H1 (cell line): Measurements from ENCODE around the gene GNRHR. TPM values are rescaled to one million over a fixed set of nuclear protein-coding genes. Genes with fewer than 3 reads are reported as not detected.

ENCODE experiments used
- BACH1 ChIP-seq: IDR thresholded peaks from 2 replicates; pipeline ENCODE4 v1.6.1; 2012; ENCODE audit warnings: low read length, improper control_type of control experiment
- BCL11A ChIP-seq, 2 experiments: IDR thresholded peaks; one replicate each; pipeline ENCODE4 v1.6.1; 2011; ENCODE audit warnings: low read depth in 2 of 2, low read length in 2 of 2, mild to moderate bottlenecking in 2 of 2
- EGR1 ChIP-seq: IDR thresholded peaks from 2 replicates; pipeline ENCODE4 v1.6.1; 2011; ENCODE audit warnings: low read depth, low read length, borderline replicate concordance
- GABPA ChIP-seq: IDR thresholded peaks from 2 replicates; pipeline ENCODE4 v1.6.1; 2011; ENCODE audit warnings: mild to moderate bottlenecking, low read length, moderate library complexity, borderline replicate concordance; ENCODE audit not compliant: insufficient read depth
- PHF8 ChIP-seq: fragments of 200-600 bp; sonication (generic); conservative IDR thresholded peaks from 2 replicates; pipeline ENCODE4 v1.7.1; 2012; ENCODE audit warnings: low read depth, mild to moderate bottlenecking, inconsistent platforms, low read length, moderate library complexity
- POLR2AphosphoS5 ChIP-seq: IDR thresholded peaks from 2 replicates; pipeline ENCODE4 v1.6.1; 2011; ENCODE audit warnings: low read depth, low read length
- SIX5 ChIP-seq: IDR thresholded peaks from 2 replicates; pipeline ENCODE4 v1.6.1; 2011; ENCODE audit warnings: mild to moderate bottlenecking, low read depth, low read length
- SP2 ChIP-seq: IDR thresholded peaks from 2 replicates; pipeline ENCODE4 v1.6.1; 2012; ENCODE audit warnings: mild to moderate bottlenecking, low read length, inconsistent platforms
- TAF7 ChIP-seq: optimal IDR thresholded peaks from 2 replicates; pipeline ENCODE3; 2011; ENCODE audit warnings: low read depth, mild to moderate bottlenecking, inconsistent platforms, low read length, moderate library complexity, borderline replicate concordance
- polyA plus RNA-seq, 7 experiments: library from polyadenylated mRNA; depleted of rRNA in 3 of 7; stranded (reverse) in 5 of 7; unstranded in 2 of 7; fragments of >200 nt in 5 of 7; fragments of 200-250 nt in 2 of 7; gene quantifications; 1 replicate in 5 of 7; 2 replicates in 1 of 7; 4 replicates in 1 of 7; pipeline versions ENCODE4 v1.2.1 to v1.2.3, GENCODE V29; 2011 to 2013; ENCODE audit warnings: missing spikeins in 2 of 7, mixed read lengths in 2 of 7
- total RNA-seq: library from RNA; stranded (reverse); fragmentation: NEBNext Ultra II Directional; extraction: Animal tissue kit (Norgen Biotek cat#: 25700); gene quantifications from 2 replicates; pipeline ENCODE4 v1.2.1, GENCODE V29; 2021
- TF ChIP-seq, protein P1 (sequence below): fragments of 300-600 bp; sonication (generic); IDR thresholded peaks from 2 replicates; pipeline ENCODE4 v1.7.1; 2012; ENCODE audit warnings: low read length, moderate library complexity, mild to moderate bottlenecking, inconsistent platforms; ENCODE audit not compliant: insufficient replicate concordance

Gene GNRHR
- total and polyA plus RNA-seq, 2 of the 8 experiments (the other 6 are each of a cell fraction or from before 2014, with no cell fraction given): not detected

DNA sequence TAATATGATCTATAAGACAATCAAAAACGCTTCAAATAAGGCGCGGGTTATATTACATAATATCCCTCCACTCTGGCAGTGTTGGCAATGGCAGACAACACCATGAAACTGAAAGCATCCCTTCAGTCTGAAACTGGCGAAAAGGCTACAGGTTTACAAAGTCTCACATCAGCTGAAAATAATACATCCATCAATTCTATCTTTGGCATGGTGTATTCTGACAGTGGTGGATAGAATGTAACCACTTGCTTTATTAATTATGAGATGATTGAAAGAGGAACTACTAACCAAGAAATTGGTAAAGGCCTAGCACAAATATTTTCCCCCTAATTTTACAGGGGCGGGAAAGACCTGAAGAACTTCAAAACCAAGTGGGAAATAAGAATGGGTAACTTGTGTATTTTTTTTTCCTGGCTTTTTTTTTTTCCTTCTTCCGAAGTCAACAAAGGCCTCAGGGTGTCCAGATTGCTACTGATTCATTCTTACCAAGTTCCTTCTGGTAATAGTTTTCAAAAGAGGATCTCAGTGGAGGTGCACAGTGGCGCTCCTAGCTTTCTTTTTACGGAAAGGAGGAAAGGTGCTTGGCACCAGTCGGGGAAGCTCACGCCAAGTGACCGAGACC, 54.0 kb downstream of the GNRHR start (continued):
- TF ChIP-seq, protein P1, sequence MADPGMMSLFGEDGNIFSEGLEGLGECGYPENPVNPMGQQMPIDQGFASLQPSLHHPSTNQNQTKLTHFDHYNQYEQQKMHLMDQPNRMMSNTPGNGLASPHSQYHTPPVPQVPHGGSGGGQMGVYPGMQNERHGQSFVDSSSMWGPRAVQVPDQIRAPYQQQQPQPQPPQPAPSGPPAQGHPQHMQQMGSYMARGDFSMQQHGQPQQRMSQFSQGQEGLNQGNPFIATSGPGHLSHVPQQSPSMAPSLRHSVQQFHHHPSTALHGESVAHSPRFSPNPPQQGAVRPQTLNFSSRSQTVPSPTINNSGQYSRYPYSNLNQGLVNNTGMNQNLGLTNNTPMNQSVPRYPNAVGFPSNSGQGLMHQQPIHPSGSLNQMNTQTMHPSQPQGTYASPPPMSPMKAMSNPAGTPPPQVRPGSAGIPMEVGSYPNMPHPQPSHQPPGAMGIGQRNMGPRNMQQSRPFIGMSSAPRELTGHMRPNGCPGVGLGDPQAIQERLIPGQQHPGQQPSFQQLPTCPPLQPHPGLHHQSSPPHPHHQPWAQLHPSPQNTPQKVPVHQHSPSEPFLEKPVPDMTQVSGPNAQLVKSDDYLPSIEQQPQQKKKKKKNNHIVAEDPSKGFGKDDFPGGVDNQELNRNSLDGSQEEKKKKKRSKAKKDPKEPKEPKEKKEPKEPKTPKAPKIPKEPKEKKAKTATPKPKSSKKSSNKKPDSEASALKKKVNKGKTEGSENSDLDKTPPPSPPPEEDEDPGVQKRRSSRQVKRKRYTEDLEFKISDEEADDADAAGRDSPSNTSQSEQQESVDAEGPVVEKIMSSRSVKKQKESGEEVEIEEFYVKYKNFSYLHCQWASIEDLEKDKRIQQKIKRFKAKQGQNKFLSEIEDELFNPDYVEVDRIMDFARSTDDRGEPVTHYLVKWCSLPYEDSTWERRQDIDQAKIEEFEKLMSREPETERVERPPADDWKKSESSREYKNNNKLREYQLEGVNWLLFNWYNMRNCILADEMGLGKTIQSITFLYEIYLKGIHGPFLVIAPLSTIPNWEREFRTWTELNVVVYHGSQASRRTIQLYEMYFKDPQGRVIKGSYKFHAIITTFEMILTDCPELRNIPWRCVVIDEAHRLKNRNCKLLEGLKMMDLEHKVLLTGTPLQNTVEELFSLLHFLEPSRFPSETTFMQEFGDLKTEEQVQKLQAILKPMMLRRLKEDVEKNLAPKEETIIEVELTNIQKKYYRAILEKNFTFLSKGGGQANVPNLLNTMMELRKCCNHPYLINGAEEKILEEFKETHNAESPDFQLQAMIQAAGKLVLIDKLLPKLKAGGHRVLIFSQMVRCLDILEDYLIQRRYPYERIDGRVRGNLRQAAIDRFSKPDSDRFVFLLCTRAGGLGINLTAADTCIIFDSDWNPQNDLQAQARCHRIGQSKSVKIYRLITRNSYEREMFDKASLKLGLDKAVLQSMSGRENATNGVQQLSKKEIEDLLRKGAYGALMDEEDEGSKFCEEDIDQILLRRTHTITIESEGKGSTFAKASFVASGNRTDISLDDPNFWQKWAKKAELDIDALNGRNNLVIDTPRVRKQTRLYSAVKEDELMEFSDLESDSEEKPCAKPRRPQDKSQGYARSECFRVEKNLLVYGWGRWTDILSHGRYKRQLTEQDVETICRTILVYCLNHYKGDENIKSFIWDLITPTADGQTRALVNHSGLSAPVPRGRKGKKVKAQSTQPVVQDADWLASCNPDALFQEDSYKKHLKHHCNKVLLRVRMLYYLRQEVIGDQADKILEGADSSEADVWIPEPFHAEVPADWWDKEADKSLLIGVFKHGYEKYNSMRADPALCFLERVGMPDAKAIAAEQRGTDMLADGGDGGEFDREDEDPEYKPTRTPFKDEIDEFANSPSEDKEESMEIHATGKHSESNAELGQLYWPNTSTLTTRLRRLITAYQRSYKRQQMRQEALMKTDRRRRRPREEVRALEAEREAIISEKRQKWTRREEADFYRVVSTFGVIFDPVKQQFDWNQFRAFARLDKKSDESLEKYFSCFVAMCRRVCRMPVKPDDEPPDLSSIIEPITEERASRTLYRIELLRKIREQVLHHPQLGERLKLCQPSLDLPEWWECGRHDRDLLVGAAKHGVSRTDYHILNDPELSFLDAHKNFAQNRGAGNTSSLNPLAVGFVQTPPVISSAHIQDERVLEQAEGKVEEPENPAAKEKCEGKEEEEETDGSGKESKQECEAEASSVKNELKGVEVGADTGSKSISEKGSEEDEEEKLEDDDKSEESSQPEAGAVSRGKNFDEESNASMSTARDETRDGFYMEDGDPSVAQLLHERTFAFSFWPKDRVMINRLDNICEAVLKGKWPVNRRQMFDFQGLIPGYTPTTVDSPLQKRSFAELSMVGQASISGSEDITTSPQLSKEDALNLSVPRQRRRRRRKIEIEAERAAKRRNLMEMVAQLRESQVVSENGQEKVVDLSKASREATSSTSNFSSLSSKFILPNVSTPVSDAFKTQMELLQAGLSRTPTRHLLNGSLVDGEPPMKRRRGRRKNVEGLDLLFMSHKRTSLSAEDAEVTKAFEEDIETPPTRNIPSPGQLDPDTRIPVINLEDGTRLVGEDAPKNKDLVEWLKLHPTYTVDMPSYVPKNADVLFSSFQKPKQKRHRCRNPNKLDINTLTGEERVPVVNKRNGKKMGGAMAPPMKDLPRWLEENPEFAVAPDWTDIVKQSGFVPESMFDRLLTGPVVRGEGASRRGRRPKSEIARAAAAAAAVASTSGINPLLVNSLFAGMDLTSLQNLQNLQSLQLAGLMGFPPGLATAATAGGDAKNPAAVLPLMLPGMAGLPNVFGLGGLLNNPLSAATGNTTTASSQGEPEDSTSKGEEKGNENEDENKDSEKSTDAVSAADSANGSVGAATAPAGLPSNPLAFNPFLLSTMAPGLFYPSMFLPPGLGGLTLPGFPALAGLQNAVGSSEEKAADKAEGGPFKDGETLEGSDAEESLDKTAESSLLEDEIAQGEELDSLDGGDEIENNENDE: no peak
- TF ChIP-seq SP2 (no peak), EGR1 (no peak), TAF7 (no peak), BACH1 (no peak), SIX5 (no peak), BCL11A (IDR thresholded peaks at IDR 0.05; ENCODE audit: low read depth in 2 of 2, low read length in 2 of 2) (no peak), POLR2AphosphoS5 (no peak), PHF8 (no peak), GABPA (no peak)
